DMS53 treated with DMSO at 0.1 percent for 48 hours (cell line): ENCODE measurements around the gene ALKBH3.

Experiments used
- DNase-seq: peaks from one replicate; lab custom pipeline; 2025; ENCODE audit not compliant: unreplicated experiment; lab: John Stamatoyannopoulos, UW

The ALKBH3 gene

GRCh38 chr11:43921561-43922294 is 41.1 kb downstream of the ALKBH3 start:
- DNase-seq = no peak

- DNase-seq = no peak
Measured at GRCh38 chr11:43922295-43922648, 41.6 kb downstream of the ALKBH3 start.

- DNase-seq = no peak
Measured at GRCh38 chr11:43922744-43923405, 42.2 kb downstream of the ALKBH3 start.

- peak; percentile 8 for DNase-seq
Measured at GRCh38 chr11:43923406-43924111, 42.9 kb downstream of the ALKBH3 start.

GRCh38 chr11:43924112-43924855 is 43.7 kb downstream of the ALKBH3 start:
- DNase-seq = no peak

- DNase-seq = no peak
Measured at GRCh38 chr11:43925063-43925931, 44.7 kb downstream of the ALKBH3 start.

- DNase-seq = no peak
Measured at GRCh38 chr11:43925932-43926505, 45.4 kb downstream of the ALKBH3 start.

GRCh38 chr11:43927070-43927469 is 46.4 kb downstream of the ALKBH3 start:
- DNase-seq = no peak

- DNase-seq = no peak
Measured at GRCh38 chr11:43927925-43928707, 47.5 kb downstream of the ALKBH3 start.

- no peak for DNase-seq
Measured at GRCh38 chr11:43928721-43929120, 48.1 kb downstream of the ALKBH3 start.

- no peak for DNase-seq
Measured at GRCh38 chr11:43930868-43931716, 50.5 kb downstream of the ALKBH3 start.

GRCh38 chr11:43931717-43932039 is 51.0 kb downstream of the ALKBH3 start:
- no peak for DNase-seq

GRCh38 chr11:43933226-43933607 is 52.6 kb downstream of the ALKBH3 start:
- DNase-seq = no peak

GRCh38 chr11:43933608-43934551 is 53.2 kb downstream of the ALKBH3 start:
- no peak for DNase-seq

GRCh38 chr11:43934601-43935423 is 54.2 kb downstream of the ALKBH3 start:
- no peak for DNase-seq

- DNase-seq = no peak
Measured at GRCh38 chr11:43935424-43935979, 54.9 kb downstream of the ALKBH3 start.
